ENCODE data around the gene MND1. TPM values are rescaled to one million over a fixed set of nuclear protein-coding genes. Genes with fewer than 3 reads are reported as not detected.

The MND1 gene
- total RNA-seq, 6 experiments from 2014 or later: 4.1 to 9.2 (median 7.3) TPM

GRCh38 chr4:153365003-153365402, 20.5 kb downstream of the MND1 start:
- no peaks in the 10 kb centered on the region for H3K9me3 Mint-ChIP-seq
- DNase-seq: no peak
- H3K4me3 Mint-ChIP-seq: no peak overlapping the region
- H3K4me1 Mint-ChIP-seq (ENCODE audit: low read depth): no peaks in the 10 kb centered on the region
- H3K36me3 Mint-ChIP-seq (ENCODE audit: low read depth): peaks cover 27% of the 10 kb centered on the region
- no peak for TF ChIP-seq CTCF (IDR thresholded peaks at IDR 0.05)
- no peaks in the 10 kb centered on the region for H3K27me3 Mint-ChIP-seq (ENCODE audit: insufficient read depth)
- no peak overlapping the region for H3K27ac Mint-ChIP-seq

GRCh38 chr4:153366486-153366885, 22.0 kb downstream of the MND1 start:
- H3K27me3 Mint-ChIP-seq (ENCODE audit: insufficient read depth): no peaks in the 10 kb centered on the region

GRCh38 chr4:153367092-153367491, 22.6 kb downstream of the MND1 start:
- no peak for TF ChIP-seq CTCF (IDR thresholded peaks at IDR 0.05)
- DNase-seq: no peak
- Mint-ChIP-seq H3K27me3 (ENCODE audit: insufficient read depth) (no peaks in the 10 kb centered on the region), H3K36me3 (ENCODE audit: low read depth) (peaks cover 47% of the 10 kb centered on the region), H3K9me3 (no peaks in the 10 kb centered on the region), H3K4me1 (ENCODE audit: low read depth) (no peaks in the 10 kb centered on the region), H3K4me3 (no peak overlapping the region), H3K27ac (no peak overlapping the region)

More at GRCh38 chr4:153366486-153366885, 22.0 kb downstream of the MND1 start:
- Mint-ChIP-seq H3K36me3 (ENCODE audit: low read depth) (peaks cover 42% of the 10 kb centered on the region), H3K9me3 (no peaks in the 10 kb centered on the region), H3K4me3 (no peak overlapping the region), H3K4me1 (ENCODE audit: low read depth) (no peaks in the 10 kb centered on the region), H3K27ac (no peak overlapping the region)
- no peak for TF ChIP-seq CTCF (IDR thresholded peaks at IDR 0.05)
- DNase-seq: no peak

- Mint-ChIP-seq H3K27ac (no peak overlapping the region), H3K36me3 (ENCODE audit: low read depth) (peaks cover 51% of the 10 kb centered on the region), H3K9me3 (peaks cover 4% of the 10 kb centered on the region; the same call in 1 of the 2 replicates), H3K4me1 (ENCODE audit: low read depth) (peaks cover 2% of the 10 kb centered on the region), H3K27me3 (ENCODE audit: insufficient read depth) (no peaks in the 10 kb centered on the region), H3K4me3 (no peak overlapping the region)
- TF ChIP-seq CTCF (IDR thresholded peaks at IDR 0.05): no peak
- DNase-seq: no peak
Measured at GRCh38 chr4:153369021-153369420, 24.5 kb downstream of the MND1 start.

GRCh38 chr4:153371701-153372234, 27.3 kb downstream of the MND1 start:
- peaks cover 4% of the 10 kb centered on the region; the same call in 1 of the 2 replicates for H3K9me3 Mint-ChIP-seq
- H3K27me3 Mint-ChIP-seq (ENCODE audit: insufficient read depth): no peaks in the 10 kb centered on the region
- H3K4me3 Mint-ChIP-seq: no peak overlapping the region
- peaks cover 37% of the 10 kb centered on the region for H3K36me3 Mint-ChIP-seq (ENCODE audit: low read depth)
- peaks cover 12% of the 10 kb centered on the region for H3K4me1 Mint-ChIP-seq (ENCODE audit: low read depth)
- no peak for DNase-seq
- no peak for TF ChIP-seq CTCF (IDR thresholded peaks at IDR 0.05)
- no peak overlapping the region for H3K27ac Mint-ChIP-seq

Data from HFFc6 (cell line).